GM10266 (cell line): ENCODE data around the gene VTCN1.

Experiments used
- DNase-seq: peaks from one replicate; pipeline ENCODE4 v3.0.0; 2012; ENCODE audit errors: extremely low spot score
- CTCF ChIP-seq: IDR thresholded peaks from 2 replicates; pipeline ENCODE4 v1.5.1; 2012; ENCODE audit warnings: mild to moderate bottlenecking, low read depth; ENCODE audit not compliant: control insufficient read depth, insufficient read depth; ENCODE audit errors: missing control alignments

The VTCN1 gene

GRCh38 chr1:117241512-117241911, 30.8 kb upstream of the VTCN1 start:
- TF ChIP-seq CTCF, result no peak
- DNase-seq, result no peak

GRCh38 chr1:117240547-117240946, 29.8 kb upstream of the VTCN1 start:
- no peak for TF ChIP-seq CTCF
- DNase-seq, result no peak

GRCh38 chr1:117239467-117239866, 28.7 kb upstream of the VTCN1 start:
- no peak for DNase-seq
- no peak for TF ChIP-seq CTCF

- DNase-seq, result no peak
- no peak for TF ChIP-seq CTCF
Observed at GRCh38 chr1:117237726-117238381, 27.1 kb upstream of the VTCN1 start.

GRCh38 chr1:117235863-117236465, 25.2 kb upstream of the VTCN1 start:
- TF ChIP-seq CTCF, result no peak
- no peak for DNase-seq

- no peak for DNase-seq
Observed at GRCh38 chr1:117232531-117232930, 21.8 kb upstream of the VTCN1 start.

More at GRCh38 chr1:117232531-117232930, 21.8 kb upstream of the VTCN1 start:
- TF ChIP-seq CTCF, result no peak
